ENCODE measurements around the gene INSC. TPM values are rescaled to one million over a fixed set of nuclear protein-coding genes. Genes with fewer than 3 reads are reported as not detected.
A peak's percentile ranks its signal among the peaks of the same experiment; 100 is the strongest.
"Not testable (repeated sequence)": the region's sequence is repeated elsewhere in the genome, so short reads cannot be mapped to it uniquely, and the experiment has no call there.

Gene INSC
- total RNA-seq, result 0.31 TPM

GRCh38 chr11:15114501-15115475 lies at the start of gene INSC:
INSC (plus strand) TSS chr11:15114923; CDS start chr11:15149175, 34,252 bp downstream.
- no peak for DNase-seq

- not testable (repeated sequence) for DNase-seq
Measured at GRCh38 chr11:15069751-15070150, 45.0 kb upstream of the INSC start.

- no peak for DNase-seq
Measured at GRCh38 chr11:15071556-15072255, 43.0 kb upstream of the INSC start.

- no peak for DNase-seq
Measured at GRCh38 chr11:15072551-15073143, 42.1 kb upstream of the INSC start.

- DNase-seq, result peak; percentile 30
Measured at GRCh38 chr11:15073361-15074205, 41.1 kb upstream of the INSC start, which contains the start of gene CALCB. CALCB (plus strand) TSS chr11:15073593; CDS start chr11:15074719, 1,126 bp downstream.

- DNase-seq, result peak; percentile 48
Measured at GRCh38 chr11:15074206-15075161, 40.2 kb upstream of the INSC start.

GRCh38 chr11:15075162-15075526 lies 39.6 kb upstream of the INSC start:
- no peak for DNase-seq

GRCh38 chr11:15091175-15091574 lies 23.5 kb upstream of the INSC start:
- no peak for DNase-seq

GRCh38 chr11:15091625-15092024 lies 23.1 kb upstream of the INSC start:
- DNase-seq, result no peak

GRCh38 chr11:15093432-15093831 lies 21.3 kb upstream of the INSC start:
- no peak for DNase-seq

- DNase-seq, result no peak
Measured at GRCh38 chr11:15095736-15096228, 18.9 kb upstream of the INSC start.

- no peak for DNase-seq
Measured at GRCh38 chr11:15097411-15097810, 17.3 kb upstream of the INSC start.

GRCh38 chr11:15099267-15099666 lies 15.5 kb upstream of the INSC start:
- DNase-seq, result no peak

GRCh38 chr11:15101072-15101709 lies 13.5 kb upstream of the INSC start:
- DNase-seq, result peak; percentile 41

GRCh38 chr11:15104166-15104565 lies 10.6 kb upstream of the INSC start:
- DNase-seq, result no peak

GRCh38 chr11:15106201-15106965 lies 8.3 kb upstream of the INSC start:
- DNase-seq, result no peak

- DNase-seq, result no peak
Measured at GRCh38 chr11:15107730-15108515, 6.8 kb upstream of the INSC start.

GRCh38 chr11:15108592-15109130 lies 6.1 kb upstream of the INSC start:
- DNase-seq, result no peak

Data from occipital lobe (tissue), 2 donors.